ENCODE measurements around the gene KLF15.

KLF15 gene

DNA sequence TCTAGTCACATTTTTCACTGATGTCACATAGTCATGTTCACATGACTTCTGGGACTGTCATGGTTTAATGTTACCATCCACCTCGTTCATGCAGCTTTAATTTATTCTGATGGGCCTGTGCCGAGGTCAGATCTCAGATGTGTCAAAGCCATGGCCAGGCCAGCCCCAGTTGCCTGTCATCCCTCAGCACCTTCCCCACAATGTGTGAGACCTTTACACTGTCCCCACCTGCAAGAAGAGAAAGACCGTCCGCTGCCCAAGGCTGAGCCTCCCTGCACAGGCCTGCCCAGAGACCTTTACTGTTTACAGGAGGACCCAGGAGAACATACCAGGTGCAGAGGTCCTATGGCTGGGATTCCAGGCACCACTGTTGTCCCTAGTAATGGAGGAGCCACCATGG is 12.8 kb upstream of the KLF15 start:
- Histone ChIP-seq H3K27me3 (replicated peaks) (no peaks in the 10 kb centered on the region), H3K4me3 (ENCODE audit: low read depth, low read length) (no peak overlapping the region), H3K36me3 (replicated peaks) (no peaks in the 10 kb centered on the region), H3K27ac (no peak overlapping the region)
- DNase-seq, result no peak
- in situ Hi-C loops (cut with HindIII; ENCODE audit: low pct_ligation_motif_present, low sequenced_read_pairs), result no loop called here
- TF ChIP-seq, protein P1, sequence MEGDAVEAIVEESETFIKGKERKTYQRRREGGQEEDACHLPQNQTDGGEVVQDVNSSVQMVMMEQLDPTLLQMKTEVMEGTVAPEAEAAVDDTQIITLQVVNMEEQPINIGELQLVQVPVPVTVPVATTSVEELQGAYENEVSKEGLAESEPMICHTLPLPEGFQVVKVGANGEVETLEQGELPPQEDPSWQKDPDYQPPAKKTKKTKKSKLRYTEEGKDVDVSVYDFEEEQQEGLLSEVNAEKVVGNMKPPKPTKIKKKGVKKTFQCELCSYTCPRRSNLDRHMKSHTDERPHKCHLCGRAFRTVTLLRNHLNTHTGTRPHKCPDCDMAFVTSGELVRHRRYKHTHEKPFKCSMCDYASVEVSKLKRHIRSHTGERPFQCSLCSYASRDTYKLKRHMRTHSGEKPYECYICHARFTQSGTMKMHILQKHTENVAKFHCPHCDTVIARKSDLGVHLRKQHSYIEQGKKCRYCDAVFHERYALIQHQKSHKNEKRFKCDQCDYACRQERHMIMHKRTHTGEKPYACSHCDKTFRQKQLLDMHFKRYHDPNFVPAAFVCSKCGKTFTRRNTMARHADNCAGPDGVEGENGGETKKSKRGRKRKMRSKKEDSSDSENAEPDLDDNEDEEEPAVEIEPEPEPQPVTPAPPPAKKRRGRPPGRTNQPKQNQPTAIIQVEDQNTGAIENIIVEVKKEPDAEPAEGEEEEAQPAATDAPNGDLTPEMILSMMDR (IDR thresholded peaks at IDR 0.05; ENCODE audit: low read depth, low read length, missing control alignments), result no peak

DNA sequence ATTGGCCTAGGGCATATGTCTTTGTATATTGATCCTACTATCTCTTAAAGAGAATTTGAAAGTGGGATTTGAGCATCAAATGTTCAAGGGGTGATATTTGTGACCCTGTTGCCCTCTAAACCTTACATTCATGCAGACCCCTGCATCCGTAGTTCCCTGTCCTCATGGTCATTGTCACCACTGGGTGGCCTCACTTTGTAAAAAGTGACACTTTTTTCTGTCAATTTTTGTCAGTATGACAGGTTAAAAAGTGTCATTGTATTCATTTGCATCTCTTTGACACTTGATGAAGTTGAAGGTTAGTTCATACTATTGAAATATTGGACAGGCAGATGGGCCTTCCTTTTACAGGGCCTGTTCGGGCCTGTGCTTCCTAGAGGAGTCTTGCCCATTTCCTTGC is 12.3 kb upstream of the KLF15 start:
- DNase-seq, result no peak
- TF ChIP-seq, protein P1 (IDR thresholded peaks at IDR 0.05; ENCODE audit: low read depth, low read length, missing control alignments), result no peak
- in situ Hi-C loops (cut with HindIII; ENCODE audit: low pct_ligation_motif_present, low sequenced_read_pairs), result no loop called here
- Histone ChIP-seq H3K4me3 (ENCODE audit: low read depth, low read length) (no peak overlapping the region), H3K36me3 (replicated peaks) (no peaks in the 10 kb centered on the region), H3K27ac (no peak overlapping the region), H3K27me3 (replicated peaks) (no peaks in the 10 kb centered on the region)

DNA sequence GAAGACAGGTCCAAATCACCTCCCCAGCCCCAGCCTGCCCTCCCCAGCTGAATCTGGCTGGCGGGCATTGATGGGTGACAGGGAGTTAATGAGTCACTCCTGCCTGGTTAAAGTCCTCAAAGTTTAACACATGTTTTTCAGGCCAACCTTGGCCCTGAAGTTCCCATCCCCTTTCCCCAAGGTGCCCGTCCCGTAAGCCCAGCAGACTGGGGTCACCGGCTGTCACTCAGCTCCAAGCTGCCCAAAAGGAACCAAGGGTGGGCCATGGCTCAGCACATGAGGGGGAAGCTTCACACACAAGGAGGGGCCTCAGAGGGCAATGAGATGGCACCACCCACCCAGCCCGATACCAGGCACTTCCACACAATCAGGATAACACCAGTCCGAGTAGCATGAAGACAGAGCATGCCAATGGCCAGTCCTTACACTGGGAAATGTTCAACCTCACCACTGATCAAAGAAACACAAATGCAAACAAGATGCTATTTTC is 10.2 kb upstream of the KLF15 start:
- Histone ChIP-seq H3K27ac (no peak overlapping the region), H3K36me3 (replicated peaks) (no peaks in the 10 kb centered on the region), H3K4me3 (ENCODE audit: low read depth, low read length) (no peak overlapping the region), H3K27me3 (replicated peaks) (no peaks in the 10 kb centered on the region)
- TF ChIP-seq, protein P1 (IDR thresholded peaks at IDR 0.05; ENCODE audit: low read depth, low read length, missing control alignments), result no peak
- in situ Hi-C loops (cut with HindIII; ENCODE audit: low pct_ligation_motif_present, low sequenced_read_pairs), result no loop called here
- no peak for DNase-seq

DNA sequence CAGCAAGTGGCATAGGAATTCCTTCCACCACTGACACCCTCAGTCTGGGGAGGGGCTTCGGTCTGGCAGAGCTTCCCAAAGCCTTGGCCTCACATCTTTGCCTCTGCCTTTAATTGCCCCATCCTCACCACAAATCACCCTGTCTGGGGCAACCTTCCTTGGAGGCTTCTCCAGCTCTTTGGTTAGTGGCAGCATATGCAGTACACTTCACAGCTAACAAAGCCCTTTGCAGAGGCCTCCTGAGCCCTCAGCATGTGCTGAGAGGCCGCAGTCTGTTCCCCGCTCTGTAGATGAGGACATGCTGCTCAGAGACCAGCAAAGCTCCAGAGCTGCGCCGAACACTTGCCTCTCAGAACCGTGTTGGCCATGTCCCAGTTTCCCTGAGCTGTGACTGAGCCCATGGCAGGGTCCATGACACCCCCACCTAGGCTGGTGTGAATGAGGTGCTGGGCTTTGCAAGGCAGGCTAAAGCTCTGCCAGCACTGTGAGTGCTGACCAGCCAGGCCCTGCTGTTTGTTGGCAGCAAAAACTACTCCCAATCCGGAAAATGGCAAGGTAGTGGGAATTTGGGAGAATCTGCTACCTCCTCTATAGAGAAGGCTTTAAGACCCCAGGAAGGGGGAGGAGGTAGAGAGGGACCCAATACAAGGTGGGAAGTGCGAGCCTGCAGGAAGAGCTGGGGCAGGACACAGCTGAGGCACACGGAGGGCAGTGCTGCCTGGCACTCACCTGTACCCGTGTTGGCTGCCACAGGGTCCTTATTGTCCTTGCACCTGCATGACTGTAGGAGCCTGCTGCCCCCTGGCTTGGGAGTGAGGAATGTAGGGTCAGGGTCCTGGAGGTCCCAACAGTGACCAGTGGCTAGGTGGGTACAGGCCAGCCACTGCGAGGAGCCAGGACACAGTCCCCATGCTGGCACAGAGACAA is 8.4 kb upstream of the KLF15 start:
- DNase-seq, result no peak
- Histone ChIP-seq H3K4me3 (ENCODE audit: low read depth, low read length) (no peak overlapping the region), H3K27me3 (replicated peaks) (no peaks in the 10 kb centered on the region), H3K27ac (no peak overlapping the region), H3K36me3 (replicated peaks) (no peaks in the 10 kb centered on the region)
- in situ Hi-C loops (cut with HindIII; ENCODE audit: low pct_ligation_motif_present, low sequenced_read_pairs), result no loop called here
- TF ChIP-seq, protein P1 (IDR thresholded peaks at IDR 0.05; ENCODE audit: low read depth, low read length, missing control alignments), result no peak

DNA sequence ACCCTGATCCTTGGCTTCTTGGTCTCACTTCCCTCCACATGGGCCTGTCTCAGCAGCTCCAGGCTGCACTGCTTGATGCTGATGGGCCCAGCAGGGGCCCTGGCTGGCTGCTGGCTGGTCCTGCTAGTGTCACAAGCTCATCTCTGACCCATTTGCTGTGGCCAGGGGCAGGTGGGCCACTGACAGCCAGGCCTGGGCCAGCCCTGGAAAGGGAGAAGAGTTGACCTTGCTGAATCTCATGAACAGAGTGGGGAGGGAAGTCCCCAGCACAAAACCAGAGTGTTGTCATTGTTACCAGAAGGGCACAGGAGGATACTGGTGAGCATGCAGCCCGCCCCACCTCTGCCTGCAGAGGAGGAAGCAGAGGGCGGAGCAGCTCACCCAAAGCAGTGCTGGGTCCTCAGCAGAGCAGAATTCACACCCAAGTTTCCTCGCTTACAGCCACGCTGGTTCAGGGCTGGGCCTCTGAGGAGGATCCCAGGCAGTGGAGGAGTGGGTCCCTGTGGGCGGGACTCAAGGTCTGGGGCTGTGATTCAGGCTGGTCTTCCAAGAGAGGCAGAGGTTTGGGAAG is 7.6 kb upstream of the KLF15 start:
- in situ Hi-C loops (cut with HindIII; ENCODE audit: low pct_ligation_motif_present, low sequenced_read_pairs), result no loop called here
- H3K27ac ChIP-seq, result no peak overlapping the region
- no peak overlapping the region for H3K4me3 ChIP-seq (ENCODE audit: low read depth, low read length)
- no peaks in the 10 kb centered on the region for H3K36me3 ChIP-seq (replicated peaks)
- H3K27me3 ChIP-seq (replicated peaks), result no peaks in the 10 kb centered on the region
- TF ChIP-seq, protein P1 (IDR thresholded peaks at IDR 0.05; ENCODE audit: low read depth, low read length, missing control alignments), result no peak
- no peak for DNase-seq

Measured in brain microvascular endothelial cell (primary cell).